C4-2B (cell line): Measurements from ENCODE around the gene NSD1.

Experiments
- CTCF ChIP-seq: fragments of 450-650 bp; conservative IDR thresholded peaks from 2 replicates; pipeline ENCODE4 v1.5.1; 2017; ENCODE audit warnings: mild to moderate bottlenecking
- ZFX ChIP-seq: fragments of 450-650 bp; IDR thresholded peaks from 2 replicates; pipeline ENCODE4 v1.6.1; 2017

- TF ChIP-seq CTCF (no peak), ZFX (no peak)
These were observed 1.2 kb upstream of the NSD1 start for GRCh38 chr5:177132136-177133095.
